ENCODE measurements around the gene CD28.

The CD28 gene

GRCh38 chr2:203787979-203788378, 81.5 kb downstream of the CD28 start:
- TF ChIP-seq ZBTB7A (IDR thresholded peaks at IDR 0.05; ENCODE audit: low read depth) (no peak), TAF1 (IDR thresholded peaks at IDR 0.05; ENCODE audit: low read depth) (no peak)
